SU-DHL-6 (cell line): Measurements from ENCODE around the gene ADAM12.

Experiments used
- H2AFZ ChIP-seq: fragments of 200-600 bp; sonication (generic); 2 replicates; pipeline ENCODE4 v1.6.1; 2014; ENCODE audit warnings: low read depth, mild to moderate bottlenecking, moderate library complexity, mixed read lengths, antibody characterized with exemption, low read length; ENCODE audit not compliant: severe bottlenecking
- H3F3A ChIP-seq: fragments of 200-600 bp; shearing (Covaris generic); 2 replicates; pipeline ENCODE4 v1.6.0; 2016; ENCODE audit warnings: antibody characterized with exemption, mild to moderate bottlenecking; ENCODE audit not compliant: insufficient read depth
- H3K27ac ChIP-seq: fragments of 200-600 bp; sonication (generic); 2 replicates; pipeline ENCODE4 v1.5.1; 2016; ENCODE audit warnings: low read depth, mild to moderate bottlenecking, low read length, moderate library complexity, mixed read lengths
- H3K27me3 ChIP-seq: fragments of 200-600 bp; sonication (generic), shearing (Covaris generic); 2 replicates; pipeline ENCODE4 v1.6.0; 2014; ENCODE audit warnings: mild to moderate bottlenecking, low read length
- H3K36me3 ChIP-seq: fragments of 200-600 bp; sonication (generic); 2 replicates; pipeline ENCODE4 v1.6.1; 2014; ENCODE audit warnings: mild to moderate bottlenecking, low read length, mixed read lengths
- H3K4me2 ChIP-seq: fragments of 300-600, 200-600 bp; shearing (Covaris generic), sonication (generic); 2 replicates; pipeline ENCODE4 v1.6.0; 2014; ENCODE audit warnings: low read length, low read depth, mild to moderate bottlenecking; ENCODE audit not compliant: poor library complexity, severe bottlenecking
- H3K4me3 ChIP-seq: fragments of 200-600 bp; sonication (generic); 2 replicates; pipeline ENCODE4 v1.5.1; 2014; ENCODE audit warnings: antibody characterized with exemption, low read length, mild to moderate bottlenecking, mixed read lengths; ENCODE audit not compliant: insufficient read depth, poor library complexity, severe bottlenecking
- H3K79me2 ChIP-seq: fragments of 200-600 bp; sonication (generic); 2 replicates; pipeline ENCODE4 v1.6.1; 2014; ENCODE audit warnings: mild to moderate bottlenecking, low read length, moderate library complexity; ENCODE audit not compliant: insufficient read depth
- H3K9ac ChIP-seq: fragments of 200-600 bp; sonication (generic); 2 replicates; pipeline ENCODE4 v1.7.0; 2014; ENCODE audit warnings: mild to moderate bottlenecking, low read length
- H3K9me2 ChIP-seq: fragments of 200-600 bp; sonication (generic); replicated peaks from 2 replicates; pipeline ENCODE4 v1.6.1; 2014; ENCODE audit warnings: low read length; ENCODE audit not compliant: insufficient read depth
- H3K9me3 ChIP-seq: fragments of 200-600 bp; sonication (generic); 2 replicates; pipeline ENCODE4 v1.6.1; 2014; ENCODE audit warnings: low read length, mixed read lengths; ENCODE audit not compliant: insufficient read depth
- H4K20me1 ChIP-seq: fragments of 200-600 bp; sonication (generic); 2 replicates; pipeline ENCODE4 v1.6.1; 2014; ENCODE audit warnings: low read depth, mild to moderate bottlenecking, antibody characterized with exemption, low read length, moderate library complexity, mixed read lengths
- EZH2phosphoT487 ChIP-seq: fragments of 200-600 bp; sonication (generic), shearing (Covaris generic); conservative IDR thresholded peaks from 2 replicates; pipeline ENCODE4 v1.6.1; 2018; ENCODE audit warnings: mild to moderate bottlenecking, antibody characterized with exemption, low read length, moderate library complexity, mixed read lengths
- TF ChIP-seq, protein P1 (sequence below): fragments of 200-600 bp; sonication (generic); IDR thresholded peaks from one replicate; pipeline ENCODE4 v1.5.1; 2017; ENCODE audit warnings: antibody characterized with exemption, mild to moderate bottlenecking, low read length, moderate library complexity; ENCODE audit not compliant: insufficient read depth, poor library complexity, severe bottlenecking

The ADAM12 gene

DNA sequence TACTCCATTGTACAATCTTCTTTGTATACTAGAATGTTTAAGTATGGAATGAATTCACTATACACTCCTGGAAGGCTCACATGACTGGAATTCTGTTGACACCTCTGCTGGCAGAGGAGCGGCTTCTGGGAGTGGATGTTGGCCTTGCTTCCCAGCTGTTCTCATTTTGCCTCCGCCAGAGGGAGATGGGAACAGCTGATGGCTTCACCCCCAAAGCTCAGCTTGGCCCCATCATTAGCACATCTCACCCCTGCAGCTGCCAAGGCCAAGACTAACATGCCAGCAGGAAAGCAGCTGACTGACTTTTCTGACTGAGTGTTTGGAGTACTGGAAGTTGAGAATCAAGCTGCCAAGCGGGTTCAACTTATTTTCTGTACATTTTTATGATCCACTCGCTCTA is 15.1 kb downstream of the ADAM12 start:
- Histone ChIP-seq H3K9me2 (no peaks in the 10 kb centered on the region), H2AFZ (no peak overlapping the region), H3K9me3 (no peaks in the 10 kb centered on the region), H4K20me1 (no peaks in the 10 kb centered on the region), H3K27ac (no peak overlapping the region), H3K36me3 (no peaks in the 10 kb centered on the region), H3F3A (no peaks in the 10 kb centered on the region), H3K27me3 (no peaks in the 10 kb centered on the region), H3K4me3 (no peak overlapping the region), H3K9ac (no peak overlapping the region), H3K79me2 (no peaks in the 10 kb centered on the region), H3K4me2 (no peak overlapping the region)
- TF ChIP-seq, protein P1, sequence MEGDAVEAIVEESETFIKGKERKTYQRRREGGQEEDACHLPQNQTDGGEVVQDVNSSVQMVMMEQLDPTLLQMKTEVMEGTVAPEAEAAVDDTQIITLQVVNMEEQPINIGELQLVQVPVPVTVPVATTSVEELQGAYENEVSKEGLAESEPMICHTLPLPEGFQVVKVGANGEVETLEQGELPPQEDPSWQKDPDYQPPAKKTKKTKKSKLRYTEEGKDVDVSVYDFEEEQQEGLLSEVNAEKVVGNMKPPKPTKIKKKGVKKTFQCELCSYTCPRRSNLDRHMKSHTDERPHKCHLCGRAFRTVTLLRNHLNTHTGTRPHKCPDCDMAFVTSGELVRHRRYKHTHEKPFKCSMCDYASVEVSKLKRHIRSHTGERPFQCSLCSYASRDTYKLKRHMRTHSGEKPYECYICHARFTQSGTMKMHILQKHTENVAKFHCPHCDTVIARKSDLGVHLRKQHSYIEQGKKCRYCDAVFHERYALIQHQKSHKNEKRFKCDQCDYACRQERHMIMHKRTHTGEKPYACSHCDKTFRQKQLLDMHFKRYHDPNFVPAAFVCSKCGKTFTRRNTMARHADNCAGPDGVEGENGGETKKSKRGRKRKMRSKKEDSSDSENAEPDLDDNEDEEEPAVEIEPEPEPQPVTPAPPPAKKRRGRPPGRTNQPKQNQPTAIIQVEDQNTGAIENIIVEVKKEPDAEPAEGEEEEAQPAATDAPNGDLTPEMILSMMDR: no peak
- TF ChIP-seq EZH2phosphoT487: no peak

GRCh38 chr10:126372396-126372795 is 15.9 kb downstream of the ADAM12 start:
- no peak overlapping the region for H3K4me2 ChIP-seq
- no peak overlapping the region for H3K4me3 ChIP-seq
- H3K27ac ChIP-seq: no peak overlapping the region
- H3K36me3 ChIP-seq: no peaks in the 10 kb centered on the region
- TF ChIP-seq EZH2phosphoT487: no peak
- TF ChIP-seq, protein P1: no peak
- no peak overlapping the region for H3K9ac ChIP-seq
- no peaks in the 10 kb centered on the region for H3K9me2 ChIP-seq
- H3K79me2 ChIP-seq: no peaks in the 10 kb centered on the region
- H4K20me1 ChIP-seq: no peaks in the 10 kb centered on the region
- no peak overlapping the region for H2AFZ ChIP-seq
- no peaks in the 10 kb centered on the region for H3F3A ChIP-seq
- H3K27me3 ChIP-seq: no peaks in the 10 kb centered on the region
- H3K9me3 ChIP-seq: no peaks in the 10 kb centered on the region

GRCh38 chr10:126369125-126369710 is 19.1 kb downstream of the ADAM12 start:
- no peak overlapping the region for H3K4me2 ChIP-seq
- H4K20me1 ChIP-seq: no peaks in the 10 kb centered on the region
- no peak overlapping the region for H3K27ac ChIP-seq
- H3K9me2 ChIP-seq: no peaks in the 10 kb centered on the region
- no peak for TF ChIP-seq EZH2phosphoT487
- TF ChIP-seq, protein P1: no peak
- no peaks in the 10 kb centered on the region for H3K79me2 ChIP-seq
- H3K4me3 ChIP-seq: no peak overlapping the region
- H3K36me3 ChIP-seq: no peaks in the 10 kb centered on the region
- no peak overlapping the region for H2AFZ ChIP-seq
- no peaks in the 10 kb centered on the region for H3K9me3 ChIP-seq
- no peaks in the 10 kb centered on the region for H3K27me3 ChIP-seq
- H3K9ac ChIP-seq: no peak overlapping the region
- H3F3A ChIP-seq: no peaks in the 10 kb centered on the region
